Type B pancreatic cell (in vitro differentiated cells): ENCODE results near the gene FAM3D. TPM values are rescaled to one million over a fixed set of nuclear protein-coding genes. Genes with fewer than 3 reads are reported as not detected.

Experiments used
- DNase-seq: peaks from one replicate; pipeline ENCODE4 v3.0.0; 2021; ENCODE audit warnings: mixed read lengths; ENCODE audit not compliant: unreplicated experiment; ENCODE audit errors: extremely low spot score
- H3K27ac Mint-ChIP-seq: 2 replicates; pipeline ENCODE4 v1.8.0; 2021; ENCODE audit warnings: mild to moderate bottlenecking, mixed read lengths
- H3K27me3 Mint-ChIP-seq: 2 replicates; pipeline ENCODE4 v1.8.0; 2021; ENCODE audit warnings: mixed read lengths
- H3K36me3 Mint-ChIP-seq: 2 replicates; pipeline ENCODE4 v1.8.0; 2021; ENCODE audit warnings: mixed read lengths
- H3K4me1 Mint-ChIP-seq: one replicate; pipeline ENCODE4 v1.8.0; 2021; ENCODE audit warnings: mixed read lengths; ENCODE audit not compliant: unreplicated experiment
- H3K4me3 Mint-ChIP-seq: 2 replicates; pipeline ENCODE4 v1.8.0; 2021; ENCODE audit warnings: mild to moderate bottlenecking, mixed read lengths
- H3K9me3 Mint-ChIP-seq: 2 replicates; pipeline ENCODE4 v1.8.0; 2021; ENCODE audit warnings: mixed read lengths
- CTCF ChIP-seq: fragments of 200-600 bp; sonication (generic); conservative IDR thresholded peaks from 2 replicates; pipeline ENCODE4 v1.5.0; 2021; ENCODE audit warnings: antibody characterized with exemption, mild to moderate bottlenecking
- total RNA-seq: library from RNA; stranded (reverse); gene quantifications from 2 replicates; pipeline ENCODE4 v1.2.1, GENCODE V29; 2021; ENCODE audit warnings: low replicate concordance

The FAM3D gene
- total RNA-seq, 1 donor from 2014 or later, result 7.6 TPM

DNA sequence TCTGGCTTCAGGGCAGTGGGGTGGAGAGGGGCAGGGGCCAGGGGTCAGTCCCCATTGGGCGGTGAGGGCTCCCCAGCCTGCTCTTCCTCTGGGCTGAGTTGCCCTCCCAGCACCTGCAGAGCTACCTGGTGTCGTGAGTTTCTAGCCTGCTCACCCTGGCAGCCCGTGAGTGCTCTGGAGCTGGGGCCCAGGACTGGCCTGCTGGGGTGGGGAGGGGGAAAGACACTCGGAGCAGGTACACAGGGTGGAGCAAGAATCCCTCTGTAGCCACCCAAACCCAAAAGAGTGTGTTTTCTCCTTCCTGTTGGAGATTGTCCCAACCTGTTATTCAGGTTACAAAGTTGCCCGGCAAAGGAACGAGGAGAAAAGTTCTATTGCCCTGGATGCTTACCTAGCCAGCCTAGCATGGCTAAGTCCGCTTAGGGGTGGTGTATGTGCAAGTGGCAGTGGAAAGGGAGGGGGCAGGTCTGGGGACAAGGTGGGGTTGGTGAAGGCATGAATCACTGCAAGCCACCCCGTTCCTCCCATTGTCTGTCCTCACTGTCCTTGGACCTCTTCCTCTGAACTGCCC, 8.9 kb downstream of the FAM3D start:
- peaks cover 15% of the 10 kb centered on the region for H3K27me3 Mint-ChIP-seq
- H3K4me1 Mint-ChIP-seq, result peaks cover 11% of the 10 kb centered on the region
- H3K4me3 Mint-ChIP-seq, result peak overlapping the region; percentile 65
- TF ChIP-seq CTCF, result no peak
- H3K27ac Mint-ChIP-seq, result peak overlapping the region; percentile 85
- no peak for DNase-seq
- H3K9me3 Mint-ChIP-seq, result peaks cover 3% of the 10 kb centered on the region
- no peaks in the 10 kb centered on the region for H3K36me3 Mint-ChIP-seq

DNA sequence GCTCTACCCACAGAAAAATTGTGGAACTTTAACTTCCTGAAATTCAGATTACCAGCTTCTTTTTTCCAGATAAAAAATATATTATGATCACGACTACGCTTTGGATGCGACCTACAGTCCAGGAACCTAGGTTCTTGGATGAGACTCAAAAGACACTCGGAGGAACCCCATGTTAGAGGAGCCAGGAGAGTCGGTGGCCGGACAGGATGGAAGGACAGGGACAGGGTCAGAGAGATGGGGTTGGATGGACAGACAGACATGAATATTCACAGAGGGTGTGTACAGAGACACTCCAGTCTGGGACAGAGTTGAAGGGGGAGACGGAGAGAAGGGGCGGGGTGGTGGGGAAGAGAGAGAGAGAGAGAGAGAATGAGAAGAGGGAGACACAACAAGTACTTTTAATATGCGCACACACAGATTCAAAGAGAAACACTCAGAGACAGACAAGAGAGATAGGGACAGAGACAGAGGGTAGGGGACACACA, 9.5 kb downstream of the FAM3D start:
- H3K9me3 Mint-ChIP-seq, result peaks cover 3% of the 10 kb centered on the region
- peaks cover 11% of the 10 kb centered on the region for H3K4me1 Mint-ChIP-seq
- H3K27ac Mint-ChIP-seq, result peak overlapping the region; percentile 85
- DNase-seq, result no peak
- no peak for TF ChIP-seq CTCF
- H3K36me3 Mint-ChIP-seq, result no peaks in the 10 kb centered on the region
- peaks cover 15% of the 10 kb centered on the region for H3K27me3 Mint-ChIP-seq
- peak overlapping the region; percentile 65 for H3K4me3 Mint-ChIP-seq

DNA sequence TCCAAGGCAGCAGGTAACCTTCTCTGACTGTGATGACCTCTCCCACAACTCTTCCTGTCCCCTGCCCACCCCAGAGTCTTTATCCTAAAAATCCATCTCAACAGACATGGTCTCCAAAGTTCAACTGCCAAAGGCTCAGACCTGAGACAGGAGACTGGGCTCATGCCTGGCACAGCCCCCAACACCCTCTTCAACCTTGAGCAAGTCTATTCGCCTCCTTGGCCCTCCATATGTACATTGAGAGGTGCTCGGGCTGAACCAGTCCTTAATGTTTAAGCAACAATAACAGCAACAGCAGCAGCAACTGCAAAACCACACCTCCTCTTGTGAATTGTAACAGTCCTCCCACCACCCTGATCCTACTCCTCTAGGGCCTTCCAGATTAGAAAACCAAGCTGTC, 9.9 kb downstream of the FAM3D start:
- Mint-ChIP-seq H3K4me1 (peaks cover 11% of the 10 kb centered on the region), H3K27ac (no peak overlapping the region), H3K36me3 (no peaks in the 10 kb centered on the region), H3K9me3 (peaks cover 3% of the 10 kb centered on the region), H3K27me3 (peaks cover 15% of the 10 kb centered on the region), H3K4me3 (peak overlapping the region; percentile 50)
- no peak for DNase-seq
- TF ChIP-seq CTCF, result no peak

DNA sequence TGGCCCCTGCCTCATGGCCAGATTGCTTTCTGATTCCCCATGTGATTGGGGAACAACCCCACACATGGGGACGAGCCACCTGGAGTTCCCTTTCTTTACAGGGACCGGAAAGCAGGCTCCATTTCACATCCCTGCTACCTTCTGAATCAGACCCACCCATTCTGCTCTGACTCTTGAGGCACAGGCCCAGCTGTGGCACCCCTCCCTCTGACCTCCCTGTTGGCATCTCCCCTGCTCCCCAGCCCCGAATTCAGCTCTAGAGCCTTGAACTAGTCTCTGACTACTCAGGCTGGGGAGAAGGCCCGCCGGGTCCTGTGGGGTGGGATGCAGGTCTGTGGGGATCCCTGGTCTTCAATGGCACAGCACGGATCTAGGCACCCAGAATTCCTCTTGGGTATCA, 12.1 kb downstream of the FAM3D start:
- Mint-ChIP-seq H3K4me1 (peaks cover 13% of the 10 kb centered on the region), H3K27me3 (peaks cover 10% of the 10 kb centered on the region), H3K27ac (no peak overlapping the region), H3K4me3 (no peak overlapping the region), H3K36me3 (peaks cover 3% of the 10 kb centered on the region), H3K9me3 (peaks cover 8% of the 10 kb centered on the region)
- DNase-seq, result no peak
- TF ChIP-seq CTCF, result no peak

DNA sequence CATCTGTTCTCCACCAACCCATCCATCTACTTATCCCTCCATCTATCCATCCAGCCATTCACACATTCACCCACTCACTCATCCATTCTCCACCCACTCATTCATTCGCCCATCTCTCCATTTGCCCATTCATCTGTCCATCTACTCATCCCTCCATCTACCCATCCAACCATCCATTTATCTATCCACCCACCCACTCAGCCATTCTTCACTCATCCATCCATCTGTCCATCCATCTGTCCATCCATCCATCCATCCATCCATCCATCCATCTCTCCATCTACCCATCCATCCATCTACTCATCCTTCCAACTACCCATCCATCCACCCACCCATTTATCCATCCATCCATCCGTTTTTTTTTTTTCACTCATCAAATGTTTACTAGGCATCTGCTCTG, 13.9 kb downstream of the FAM3D start:
- no peak for TF ChIP-seq CTCF
- H3K4me1 Mint-ChIP-seq, result peaks cover 18% of the 10 kb centered on the region
- H3K36me3 Mint-ChIP-seq, result peaks cover 3% of the 10 kb centered on the region
- DNase-seq, result no peak
- H3K4me3 Mint-ChIP-seq, result no peak overlapping the region
- H3K27me3 Mint-ChIP-seq, result peaks cover 13% of the 10 kb centered on the region
- peaks cover 13% of the 10 kb centered on the region for H3K9me3 Mint-ChIP-seq
- H3K27ac Mint-ChIP-seq, result no peak overlapping the region
